ENCODE results near the gene MDM2. TPM values are rescaled to one million over a fixed set of nuclear protein-coding genes. Genes with fewer than 3 reads are reported as not detected.

The MDM2 gene
- total and polyA plus RNA-seq, 2 of the 8 experiments (the other 6 are each of a cell fraction or from before 2014, with no cell fraction given), result 15.1 to 115 TPM

DNA sequence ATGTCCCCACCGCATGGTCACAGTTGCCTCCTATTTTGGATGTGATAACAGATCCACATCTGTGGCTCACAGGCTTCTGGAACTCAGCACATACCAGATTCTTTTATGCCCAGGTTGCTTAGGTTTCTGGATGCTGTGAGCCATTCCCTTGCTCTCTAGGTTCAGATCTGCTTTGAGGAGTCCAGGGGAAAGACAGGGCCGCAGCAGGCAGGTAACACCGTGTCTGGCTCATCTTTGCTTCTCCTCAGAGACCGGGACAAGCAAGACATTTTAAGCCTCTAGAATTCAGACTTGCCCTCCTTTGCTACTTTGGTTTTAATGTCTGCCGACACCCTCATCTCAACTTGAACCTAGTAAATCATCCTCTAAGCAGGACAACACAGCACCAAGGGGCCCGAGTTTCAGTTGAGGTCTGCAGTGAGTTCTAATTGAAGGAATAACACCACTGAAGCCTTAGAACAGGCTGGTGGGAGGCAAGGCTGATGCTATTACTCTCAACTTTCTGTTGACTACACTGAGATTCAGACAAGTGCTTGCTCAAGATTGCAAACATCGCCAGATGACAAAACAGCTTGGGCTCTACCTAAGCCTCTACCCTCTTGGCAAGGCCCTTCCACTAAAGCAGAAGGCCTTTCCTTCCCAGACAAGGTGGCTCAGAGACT is 55.3 kb downstream of the MDM2 start (continued):
- no peak for TF ChIP-seq BRCA1 (IDR thresholded peaks at IDR 0.05; ENCODE audit: low read depth, low read length)
- no peak for TF ChIP-seq ASH2L (IDR thresholded peaks at IDR 0.05; ENCODE audit: low read length)
- no peak for TF ChIP-seq RAD21 (IDR thresholded peaks at IDR 0.05 in 1 of 2, conservative IDR thresholded peaks at IDR 0.05 in 1 of 2; ENCODE audit: low read depth in 2 of 2, low read length in 2 of 2)
- no peak for TF ChIP-seq RBBP5 (IDR thresholded peaks at IDR 0.05; ENCODE audit: borderline replicate concordance, low read depth, low read length)
- TF ChIP-seq TCF12 (IDR thresholded peaks at IDR 0.05; ENCODE audit: low read depth, low read length), result no peak
- no peak for TF ChIP-seq E2F6 (IDR thresholded peaks at IDR 0.05)
- no peak for TF ChIP-seq PHF8 (conservative IDR thresholded peaks at IDR 0.05; ENCODE audit: low read depth, low read length)
- no peak for TF ChIP-seq EZH2 (IDR thresholded peaks at IDR 0.05; ENCODE audit: low read depth, low read length, severe bottlenecking)

Data from H1 (cell line).